GM18505 (cell line): ENCODE measurements around the gene LIN37.
A peak's percentile ranks its signal among the peaks of the same experiment; 100 is the strongest.

ENCODE experiments used
- ATAC-seq: cut with Tn5 transposase; IDR thresholded peaks from one replicate; pipeline ENCODE4 v1.9.1; 2021; ENCODE audit not compliant: unreplicated experiment
- POLR2A ChIP-seq: IDR thresholded peaks from 4 replicates; pipeline ENCODE4 v1.6.1; 2011; ENCODE audit warnings: borderline replicate concordance; ENCODE audit not compliant: insufficient read depth, insufficient read length; ENCODE audit errors: extremely low read depth

Gene LIN37

GRCh38 chr19:35748106-35749020, at the start of gene LIN37:
TSS of gene LIN37 (plus strand) at chr19:35748576. CDS start at chr19:35748725, 149 bp downstream.
- TF ChIP-seq POLR2A: peak; percentile 65
- peak; percentile 52 for ATAC-seq

GRCh38 chr19:35702223-35703012, 46.0 kb upstream of the LIN37 start:
- ATAC-seq: peak; percentile 83
- peak; percentile 84 for TF ChIP-seq POLR2A

- TF ChIP-seq POLR2A: no peak
- no peak for ATAC-seq
Measured at GRCh38 chr19:35703343-35703742, 45.0 kb upstream of the LIN37 start.

GRCh38 chr19:35704218-35704617, 44.2 kb upstream of the LIN37 start, which contains the start of gene ZBTB32:
TSS of gene ZBTB32 (plus strand) at chr19:35704558. CDS start at chr19:35714627, 10,069 bp downstream.
- TF ChIP-seq POLR2A: no peak
- ATAC-seq: no peak

- no peak for ATAC-seq
Measured at GRCh38 chr19:35708391-35708790, 40.0 kb upstream of the LIN37 start.

GRCh38 chr19:35710784-35711723, 37.3 kb upstream of the LIN37 start:
- ATAC-seq: peak; percentile 46
- peak; percentile 50 for TF ChIP-seq POLR2A

More at GRCh38 chr19:35708391-35708790, 40.0 kb upstream of the LIN37 start:
- TF ChIP-seq POLR2A: no peak

GRCh38 chr19:35712567-35713505, 35.5 kb upstream of the LIN37 start:
- no peak for ATAC-seq
- TF ChIP-seq POLR2A: peak; percentile 85

- no peak for ATAC-seq
- TF ChIP-seq POLR2A: no peak
Measured at GRCh38 chr19:35713506-35713850, 34.9 kb upstream of the LIN37 start.

- TF ChIP-seq POLR2A: no peak
- ATAC-seq: no peak
Measured at GRCh38 chr19:35713904-35714495, 34.4 kb upstream of the LIN37 start.

- no peak for ATAC-seq
- no peak for TF ChIP-seq POLR2A
Measured at GRCh38 chr19:35714601-35715354, 33.6 kb upstream of the LIN37 start.

GRCh38 chr19:35715355-35715809, 33.0 kb upstream of the LIN37 start:
- ATAC-seq: no peak
- TF ChIP-seq POLR2A: no peak
